K562 (cell line): ENCODE data around the gene ZCCHC14. TPM values are rescaled to one million over a fixed set of nuclear protein-coding genes. Genes with fewer than 3 reads are reported as not detected.

Source experiments
- CREBBP ChIP-seq: IDR thresholded peaks from one replicate; pipeline ENCODE4 v1.6.1; 2012; ENCODE audit warnings: low read depth, mild to moderate bottlenecking, control low read depth, inconsistent platforms, low read length
- GTF2A2 ChIP-seq: IDR thresholded peaks from 2 replicates; pipeline ENCODE4 v1.6.1; 2016; ENCODE audit warnings: mild to moderate bottlenecking, missing genetic modification characterization, missing compliant biosample characterization
- ID3 ChIP-seq, 2 experiments: fragments of 250-450 bp in 1 of 2; fragments of 450-650 bp in 1 of 2; sonication (Bioruptor Pico) in 1 of 2; IDR thresholded peaks; 2 replicates each; pipeline versions ENCODE4 v1.6.1 to v1.8.0; 2016 to 2021; ENCODE audit warnings: mild to moderate bottlenecking in 2 of 2, moderate library complexity in 2 of 2, missing compliant biosample characterization in 1 of 2, missing genetic modification characterization in 1 of 2
- IFI16 ChIP-seq: fragments of 250-450 bp; sonication (Bioruptor Pico); IDR thresholded peaks from 2 replicates; pipeline ENCODE4 v2.1.2; 2022; ENCODE audit warnings: mild to moderate bottlenecking, inconsistent platforms
- IRF9 ChIP-seq: fragments of 450-650 bp; IDR thresholded peaks from 2 replicates; pipeline ENCODE4 v1.6.1; 2016; ENCODE audit warnings: missing biosample characterization, missing genetic modification characterization
- MCM2 ChIP-seq: fragments of 450-650 bp; IDR thresholded peaks from 2 replicates; pipeline ENCODE4 v1.6.1; 2017; ENCODE audit warnings: low read depth, mild to moderate bottlenecking
- PCBP2 ChIP-seq: fragments of 200-400 bp; formaldehyde crosslinking; IDR thresholded peaks from 2 replicates; pipeline ENCODE4 v1.6.1; 2018; ENCODE audit warnings: low read length, low read depth, mild to moderate bottlenecking, moderate library complexity; ENCODE audit not compliant: poor library complexity, severe bottlenecking
- PRDM10 ChIP-seq: fragments of 450-650 bp; IDR thresholded peaks from 2 replicates; pipeline ENCODE4 v1.6.1; 2018; ENCODE audit not compliant: partially characterized antibody
- PREB ChIP-seq: sonication (generic); formaldehyde crosslinking; IDR thresholded peaks from 2 replicates; pipeline ENCODE4 v1.8.1; 2023; ENCODE audit warnings: mild to moderate bottlenecking, missing genetic modification reagents
- SMAD3 ChIP-seq: fragments of 450-650 bp; formaldehyde crosslinking; conservative IDR thresholded peaks from 2 replicates; pipeline ENCODE4 v1.4.0; 2020; ENCODE audit warnings: mild to moderate bottlenecking
- SMARCC2 ChIP-seq: fragments of 450-650 bp; IDR thresholded peaks from 2 replicates; pipeline ENCODE4 v1.6.1; 2017; ENCODE audit warnings: antibody characterized with exemption, moderate library complexity, mild to moderate bottlenecking, low read depth
- SRSF7 ChIP-seq: fragments of 200-400 bp; formaldehyde crosslinking; optimal IDR thresholded peaks from 2 replicates; pipeline ENCODE3; 2017; ENCODE audit warnings: mild to moderate bottlenecking, low read depth, low read length
- YBX1 ChIP-seq: fragments of 450-650 bp; IDR thresholded peaks from 2 replicates; pipeline ENCODE4 v1.7.1; 2016; ENCODE audit warnings: mild to moderate bottlenecking
- ZFP91 ChIP-seq: sonication (generic); formaldehyde crosslinking; IDR thresholded peaks from 2 replicates; pipeline ENCODE4 v1.8.0; 2022; ENCODE audit warnings: mild to moderate bottlenecking, missing genetic modification reagents
- ZNF398 ChIP-seq: fragments of 250-450 bp; sonication (Bioruptor Pico); IDR thresholded peaks from 2 replicates; pipeline ENCODE4 v1.8.0; 2021; ENCODE audit warnings: moderate library complexity, mild to moderate bottlenecking, inconsistent platforms
- ZNF780A ChIP-seq: fragments of 250-450 bp; sonication (Bioruptor Pico); IDR thresholded peaks from 2 replicates; pipeline ENCODE4 v1.5.0; 2021; ENCODE audit warnings: mild to moderate bottlenecking
- polyA plus RNA-seq, 8 experiments: library from polyadenylated mRNA; depleted of rRNA in 4 of 8; stranded (reverse) in 5 of 8; unstranded in 3 of 8; fragments of >200 nt; fragmentation: Nextera tagmentation in 2 of 8; fragmentation: Illumina TruSeq in 1 of 8; extraction: Ambion mirVana in 2 of 8; extraction: Trizol in 1 of 8; gene quantifications; 2 replicates each; pipeline versions ENCODE4 v1.2.1 to v1.2.3, GENCODE V29; 2011 to 2014; ENCODE audit warnings: inconsistent platforms in 1 of 8, missing spikeins in 1 of 8
- total RNA-seq, 7 experiments: library from RNA; depleted of rRNA in 6 of 7; stranded (reverse); fragments of >200 nt in 6 of 7; fragmentation: Illumina TruSeq in 2 of 7; extraction: Trizol in 2 of 7; gene quantifications; 2 replicates each; pipeline versions ENCODE4 v1.2.1 to v1.2.3, GENCODE V29; 2011 to 2021; ENCODE audit warnings: low replicate concordance in 1 of 7

The ZCCHC14 gene
- total and polyA plus RNA-seq, 9 of the 15 experiments (the other 6 are each of a cell fraction or from before 2014, with no cell fraction given) = 1.5 to 12.4 (median 2.9) TPM

GRCh38 chr16:87387942-87388817 is 104.6 kb downstream of the ZCCHC14 start (continued):
- TF ChIP-seq ZFP91 (CRISPR knock-in tag) (no peak), ZNF780A (CRISPR knock-in tag) (no peak), CREBBP (no peak), YBX1 (no peak), ID3 (CRISPR knock-in tag; IDR thresholded peaks at IDR 0.05) (no peak), ID3 (tag; IDR thresholded peaks at IDR 0.05) (peak; percentile 91), PCBP2 (no peak), PRDM10 (peak; percentile 48), SRSF7 (no peak), SMAD3 (CRISPR knock-in tag) (peak; percentile 84), ZNF398 (CRISPR knock-in tag) (peak; percentile 72), IFI16 (CRISPR knock-in tag) (peak; percentile 81), IRF9 (tag) (peak; percentile 89), PREB (CRISPR knock-in tag) (no peak), GTF2A2 (tag) (peak; percentile 73; the same call in 1 of the 2 replicates), MCM2 (no peak), SMARCC2 (no peak)
